K562 (cell line): ENCODE data around the gene ANKS3. TPM values are rescaled to one million over a fixed set of nuclear protein-coding genes. Genes with fewer than 3 reads are reported as not detected.

ENCODE experiments used
- CAMTA2 ChIP-seq: fragments of 250-450 bp; sonication (Bioruptor Pico); conservative IDR thresholded peaks from 2 replicates; pipeline ENCODE4 v1.5.1; 2022
- CHD2 ChIP-seq: IDR thresholded peaks from 2 replicates; pipeline ENCODE4 v1.6.1; 2011; ENCODE audit warnings: low read depth, low read length
- ELF2 ChIP-seq: fragments of 250-450 bp; sonication (Bioruptor Pico); IDR thresholded peaks from 2 replicates; pipeline ENCODE4 v1.5.0; 2021; ENCODE audit warnings: mild to moderate bottlenecking
- ETV5 ChIP-seq: sonication (generic); formaldehyde crosslinking; IDR thresholded peaks from 2 replicates; pipeline ENCODE4 v1.4.0; 2020; ENCODE audit warnings: low read depth, mild to moderate bottlenecking, missing genetic modification reagents
- FOXJ3 ChIP-seq: sonication (generic); formaldehyde crosslinking; IDR thresholded peaks from 2 replicates; pipeline ENCODE4 v1.4.0; 2020; ENCODE audit warnings: mild to moderate bottlenecking, missing genetic modification reagents
- GABPB1 ChIP-seq: sonication (generic); formaldehyde crosslinking; IDR thresholded peaks from 2 replicates; pipeline ENCODE4 v1.8.0; 2022; ENCODE audit warnings: mild to moderate bottlenecking, missing genetic modification reagents
- HOXB6 ChIP-seq: fragments of 250-450 bp; sonication (Bioruptor Pico); IDR thresholded peaks from 2 replicates; pipeline ENCODE4 v1.5.1; 2022; ENCODE audit warnings: mild to moderate bottlenecking, borderline replicate concordance
- KHSRP ChIP-seq: fragments of 450-650 bp; IDR thresholded peaks from 2 replicates; pipeline ENCODE4 v1.6.1; 2017
- LEF1 ChIP-seq: fragments of 450-650 bp; IDR thresholded peaks from 2 replicates; pipeline ENCODE4 v1.6.1; 2016; ENCODE audit warnings: mild to moderate bottlenecking
- MXI1 ChIP-seq: IDR thresholded peaks from 2 replicates; pipeline ENCODE4 v1.6.1; 2011; ENCODE audit warnings: low read depth, mild to moderate bottlenecking, improper control_type of control experiment, low read length
- POLR2AphosphoS5 ChIP-seq: IDR thresholded peaks from 2 replicates; pipeline ENCODE4 v1.6.1; 2011; ENCODE audit warnings: mild to moderate bottlenecking, low read depth, low read length, moderate library complexity; ENCODE audit not compliant: control insufficient read depth, insufficient read depth
- POLR3A ChIP-seq: IDR thresholded peaks from 2 replicates; pipeline ENCODE4 v1.6.1; 2011; ENCODE audit warnings: borderline replicate concordance, mild to moderate bottlenecking, moderate library complexity; ENCODE audit not compliant: insufficient read length, insufficient read depth; ENCODE audit errors: extremely low read depth
- RB1 ChIP-seq: fragments of 450-650 bp; IDR thresholded peaks from 2 replicates; pipeline ENCODE4 v1.6.1; 2017; ENCODE audit warnings: low read depth, mild to moderate bottlenecking
- RBBP5 ChIP-seq: fragments of 200-600 bp; sonication (generic); IDR thresholded peaks from 2 replicates; pipeline ENCODE4 v1.6.1; 2012; ENCODE audit warnings: borderline replicate concordance, mild to moderate bottlenecking, low read length, control low read depth, inconsistent platforms; ENCODE audit not compliant: insufficient read depth, poor library complexity, severe bottlenecking
- SAP30 ChIP-seq: fragments of 200-600 bp; sonication (generic); IDR thresholded peaks from 2 replicates; pipeline ENCODE4 v1.6.1; 2012; ENCODE audit warnings: borderline replicate concordance, low read depth, mild to moderate bottlenecking, moderate library complexity, low read length, control low read depth, inconsistent platforms; ENCODE audit not compliant: insufficient read depth, poor library complexity, severe bottlenecking
- ZNF239 ChIP-seq: fragments of 250-450 bp; sonication (Bioruptor Pico); IDR thresholded peaks from 2 replicates; pipeline ENCODE4 v1.4.0; 2020; ENCODE audit warnings: mild to moderate bottlenecking
- ZNF444 ChIP-seq: fragments of 250-450 bp; sonication (Bioruptor Pico); IDR thresholded peaks from 2 replicates; pipeline ENCODE4 v1.4.0; 2020; ENCODE audit warnings: mild to moderate bottlenecking, moderate library complexity
- polyA plus RNA-seq, 8 experiments: library from polyadenylated mRNA; depleted of rRNA in 4 of 8; stranded (reverse) in 5 of 8; unstranded in 3 of 8; fragments of >200 nt; fragmentation: Nextera tagmentation in 2 of 8; fragmentation: Illumina TruSeq in 1 of 8; extraction: Ambion mirVana in 2 of 8; extraction: Trizol in 1 of 8; gene quantifications; 2 replicates each; pipeline versions ENCODE4 v1.2.1 to v1.2.3, GENCODE V29; 2011 to 2014; ENCODE audit warnings: inconsistent platforms in 1 of 8, missing spikeins in 1 of 8
- total RNA-seq, 7 experiments: library from RNA; depleted of rRNA in 6 of 7; stranded (reverse); fragments of >200 nt in 6 of 7; fragmentation: Illumina TruSeq in 2 of 7; extraction: Trizol in 2 of 7; gene quantifications; 2 replicates each; pipeline versions ENCODE4 v1.2.1 to v1.2.3, GENCODE V29; 2011 to 2021; ENCODE audit warnings: low replicate concordance in 1 of 7
- TF ChIP-seq, protein P1 (sequence below): sonication (generic); formaldehyde crosslinking; IDR thresholded peaks from 2 replicates; pipeline ENCODE4 v1.8.0; 2022; ENCODE audit warnings: mild to moderate bottlenecking, missing genetic modification reagents
- TF ChIP-seq, protein P2 (sequence below): sonication (generic); formaldehyde crosslinking; IDR thresholded peaks from 2 replicates; pipeline ENCODE4 v1.9.0; 2022; ENCODE audit warnings: mild to moderate bottlenecking, missing genetic modification reagents
- TF ChIP-seq, protein P3 (sequence below): fragments of 450-650 bp; IDR thresholded peaks from 2 replicates; pipeline ENCODE4 v1.6.1; 2014; ENCODE audit warnings: low read depth, mild to moderate bottlenecking, moderate library complexity, borderline replicate concordance
- TF ChIP-seq, protein P4 (sequence below): sonication (generic); formaldehyde crosslinking; IDR thresholded peaks from 2 replicates; pipeline ENCODE4 v1.8.0; 2022; ENCODE audit warnings: missing genetic modification reagents, mild to moderate bottlenecking, borderline replicate concordance

Gene ANKS3
- total and polyA plus RNA-seq, 9 of the 15 experiments (the other 6 are each of a cell fraction or from before 2014, with no cell fraction given) = 0.43 to 25.7 (median 14.8) TPM

DNA sequence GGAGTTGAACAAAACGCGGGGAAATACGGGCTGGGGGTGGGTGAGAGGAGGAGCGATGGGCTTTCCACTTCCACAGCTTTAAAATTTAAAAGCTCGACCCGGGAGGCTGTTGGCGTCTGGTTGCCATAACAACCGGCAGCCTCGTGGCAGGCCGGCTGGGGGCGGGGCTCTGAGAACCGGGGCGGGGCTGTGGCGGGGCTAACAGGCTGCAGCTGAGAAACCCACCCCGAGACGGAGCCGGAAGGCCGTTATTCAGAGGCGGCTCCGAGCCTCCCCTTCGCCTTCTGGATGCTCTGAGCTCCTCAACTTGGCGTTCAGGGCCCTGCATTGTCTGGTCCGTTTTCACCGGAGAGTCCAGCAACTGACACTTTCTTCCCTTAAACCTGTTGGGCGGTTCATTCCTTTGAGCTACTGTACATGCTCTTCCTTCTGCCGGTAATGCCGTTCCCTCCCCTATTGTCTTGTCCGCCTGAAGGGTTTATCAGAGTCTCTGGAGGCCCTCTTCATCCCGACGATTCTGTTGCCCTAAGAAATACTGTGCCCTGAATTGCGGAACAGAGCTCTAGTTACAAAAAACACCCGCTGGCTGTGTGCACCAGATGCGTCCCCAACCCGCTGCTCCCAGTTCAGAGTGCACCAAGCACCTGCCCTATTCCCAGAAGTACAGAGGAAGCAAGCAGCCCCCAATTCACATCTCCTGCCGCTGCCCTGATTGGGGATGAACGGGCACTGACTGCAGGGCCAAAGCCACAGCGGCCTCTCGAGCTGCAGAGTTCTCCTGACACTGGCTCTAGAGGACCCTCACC is 862 bp upstream of the ANKS3 start (continued):
- TF ChIP-seq MXI1 (peak; percentile 97), FOXJ3 (CRISPR knock-in tag) (no peak), CAMTA2 (CRISPR knock-in tag) (no peak), RB1 (no peak), HOXB6 (CRISPR knock-in tag) (no peak), ETV5 (no peak), SAP30 (no peak), ZNF239 (CRISPR knock-in tag) (no peak), POLR3A (no peak), RBBP5 (no peak), GABPB1 (CRISPR knock-in tag) (no peak), KHSRP (no peak), ELF2 (CRISPR knock-in tag) (no peak), POLR2AphosphoS5 (no peak), CHD2 (no peak), ZNF444 (CRISPR knock-in tag) (no peak), LEF1 (no peak)
- TF ChIP-seq, protein P1, sequence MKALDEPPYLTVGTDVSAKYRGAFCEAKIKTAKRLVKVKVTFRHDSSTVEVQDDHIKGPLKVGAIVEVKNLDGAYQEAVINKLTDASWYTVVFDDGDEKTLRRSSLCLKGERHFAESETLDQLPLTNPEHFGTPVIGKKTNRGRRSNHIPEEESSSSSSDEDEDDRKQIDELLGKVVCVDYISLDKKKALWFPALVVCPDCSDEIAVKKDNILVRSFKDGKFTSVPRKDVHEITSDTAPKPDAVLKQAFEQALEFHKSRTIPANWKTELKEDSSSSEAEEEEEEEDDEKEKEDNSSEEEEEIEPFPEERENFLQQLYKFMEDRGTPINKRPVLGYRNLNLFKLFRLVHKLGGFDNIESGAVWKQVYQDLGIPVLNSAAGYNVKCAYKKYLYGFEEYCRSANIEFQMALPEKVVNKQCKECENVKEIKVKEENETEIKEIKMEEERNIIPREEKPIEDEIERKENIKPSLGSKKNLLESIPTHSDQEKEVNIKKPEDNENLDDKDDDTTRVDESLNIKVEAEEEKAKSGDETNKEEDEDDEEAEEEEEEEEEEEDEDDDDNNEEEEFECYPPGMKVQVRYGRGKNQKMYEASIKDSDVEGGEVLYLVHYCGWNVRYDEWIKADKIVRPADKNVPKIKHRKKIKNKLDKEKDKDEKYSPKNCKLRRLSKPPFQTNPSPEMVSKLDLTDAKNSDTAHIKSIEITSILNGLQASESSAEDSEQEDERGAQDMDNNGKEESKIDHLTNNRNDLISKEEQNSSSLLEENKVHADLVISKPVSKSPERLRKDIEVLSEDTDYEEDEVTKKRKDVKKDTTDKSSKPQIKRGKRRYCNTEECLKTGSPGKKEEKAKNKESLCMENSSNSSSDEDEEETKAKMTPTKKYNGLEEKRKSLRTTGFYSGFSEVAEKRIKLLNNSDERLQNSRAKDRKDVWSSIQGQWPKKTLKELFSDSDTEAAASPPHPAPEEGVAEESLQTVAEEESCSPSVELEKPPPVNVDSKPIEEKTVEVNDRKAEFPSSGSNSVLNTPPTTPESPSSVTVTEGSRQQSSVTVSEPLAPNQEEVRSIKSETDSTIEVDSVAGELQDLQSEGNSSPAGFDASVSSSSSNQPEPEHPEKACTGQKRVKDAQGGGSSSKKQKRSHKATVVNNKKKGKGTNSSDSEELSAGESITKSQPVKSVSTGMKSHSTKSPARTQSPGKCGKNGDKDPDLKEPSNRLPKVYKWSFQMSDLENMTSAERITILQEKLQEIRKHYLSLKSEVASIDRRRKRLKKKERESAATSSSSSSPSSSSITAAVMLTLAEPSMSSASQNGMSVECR = no peak; the same call in none of the 2 replicates
- TF ChIP-seq, protein P2, sequence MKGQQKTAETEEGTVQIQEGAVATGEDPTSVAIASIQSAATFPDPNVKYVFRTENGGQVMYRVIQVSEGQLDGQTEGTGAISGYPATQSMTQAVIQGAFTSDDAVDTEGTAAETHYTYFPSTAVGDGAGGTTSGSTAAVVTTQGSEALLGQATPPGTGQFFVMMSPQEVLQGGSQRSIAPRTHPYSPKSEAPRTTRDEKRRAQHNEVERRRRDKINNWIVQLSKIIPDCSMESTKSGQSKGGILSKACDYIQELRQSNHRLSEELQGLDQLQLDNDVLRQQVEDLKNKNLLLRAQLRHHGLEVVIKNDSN (CRISPR knock-in tag) = no peak
- TF ChIP-seq, protein P3, sequence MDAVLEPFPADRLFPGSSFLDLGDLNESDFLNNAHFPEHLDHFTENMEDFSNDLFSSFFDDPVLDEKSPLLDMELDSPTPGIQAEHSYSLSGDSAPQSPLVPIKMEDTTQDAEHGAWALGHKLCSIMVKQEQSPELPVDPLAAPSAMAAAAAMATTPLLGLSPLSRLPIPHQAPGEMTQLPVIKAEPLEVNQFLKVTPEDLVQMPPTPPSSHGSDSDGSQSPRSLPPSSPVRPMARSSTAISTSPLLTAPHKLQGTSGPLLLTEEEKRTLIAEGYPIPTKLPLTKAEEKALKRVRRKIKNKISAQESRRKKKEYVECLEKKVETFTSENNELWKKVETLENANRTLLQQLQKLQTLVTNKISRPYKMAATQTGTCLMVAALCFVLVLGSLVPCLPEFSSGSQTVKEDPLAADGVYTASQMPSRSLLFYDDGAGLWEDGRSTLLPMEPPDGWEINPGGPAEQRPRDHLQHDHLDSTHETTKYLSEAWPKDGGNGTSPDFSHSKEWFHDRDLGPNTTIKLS = no peak
- TF ChIP-seq, protein P4, sequence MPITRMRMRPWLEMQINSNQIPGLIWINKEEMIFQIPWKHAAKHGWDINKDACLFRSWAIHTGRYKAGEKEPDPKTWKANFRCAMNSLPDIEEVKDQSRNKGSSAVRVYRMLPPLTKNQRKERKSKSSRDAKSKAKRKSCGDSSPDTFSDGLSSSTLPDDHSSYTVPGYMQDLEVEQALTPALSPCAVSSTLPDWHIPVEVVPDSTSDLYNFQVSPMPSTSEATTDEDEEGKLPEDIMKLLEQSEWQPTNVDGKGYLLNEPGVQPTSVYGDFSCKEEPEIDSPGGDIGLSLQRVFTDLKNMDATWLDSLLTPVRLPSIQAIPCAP (CRISPR knock-in tag) = no peak
